Suprapubic skin (tissue), 4 donors: ENCODE data around the gene FGA.

ENCODE experiments used
- POLR2A ChIP-seq, 2 donors: fragments of 450-650 bp; IDR thresholded peaks; one replicate each; pipeline ENCODE4 v1.6.1; 2017; ENCODE audit warnings: antibody characterized with exemption in 2 of 2, mild to moderate bottlenecking in 2 of 2, moderate library complexity in 2 of 2
- POLR2AphosphoS5 ChIP-seq, 3 donors: sonication (generic); formaldehyde crosslinking; IDR thresholded peaks; one replicate each; pipeline ENCODE4 v1.6.1; 2017; ENCODE audit warnings: antibody characterized with exemption in 3 of 3
- TF ChIP-seq, protein P1 (sequence below), 2 donors: fragments of 200-600 bp in 1 of 2; fragments of 450-650 bp in 1 of 2; sonication (generic) in 1 of 2; IDR thresholded peaks; one replicate each; pipeline ENCODE4 v1.5.1; 2016 to 2019; ENCODE audit warnings: antibody characterized with exemption in 2 of 2, mild to moderate bottlenecking in 1 of 2, moderate library complexity in 1 of 2

DNA sequence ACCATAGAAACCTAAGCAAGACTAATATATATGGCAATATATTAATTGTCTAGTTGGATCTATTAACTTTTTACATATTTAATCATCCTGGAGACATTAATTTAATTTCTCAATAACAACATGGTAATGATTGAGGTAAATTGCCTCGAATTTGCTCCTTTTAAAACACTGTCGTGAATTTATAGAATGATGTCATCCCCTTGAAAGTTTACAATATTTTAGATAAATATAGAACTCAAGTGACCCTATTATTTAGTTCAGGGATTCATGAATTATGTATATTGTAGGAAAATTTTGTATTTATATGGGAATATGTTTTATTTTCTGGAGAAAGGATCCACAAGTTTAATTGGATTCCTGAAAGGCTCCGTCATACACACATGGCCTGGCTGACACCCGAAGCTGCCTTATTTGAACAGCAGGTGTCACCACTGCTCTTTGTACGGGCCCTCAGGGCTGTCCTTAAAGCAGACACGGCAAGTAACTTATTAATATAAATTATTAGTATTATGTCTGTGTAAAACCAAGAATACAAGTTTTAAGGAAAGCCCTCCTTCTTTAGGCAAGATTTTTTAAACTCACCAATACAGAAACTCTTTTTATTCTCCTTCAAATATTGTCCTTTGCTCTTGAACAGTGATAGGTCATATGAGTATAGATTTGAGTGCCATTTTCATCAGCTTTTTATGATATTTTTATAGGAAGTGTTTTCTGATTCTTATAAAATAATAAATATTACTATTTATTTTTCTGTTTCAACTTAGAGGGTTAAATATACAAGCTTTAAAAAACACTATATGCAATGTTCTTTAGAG lies 38.5 kb downstream of the FGA start:
- TF ChIP-seq POLR2AphosphoS5 (IDR thresholded peaks at IDR 0.05) (no peak), POLR2A (IDR thresholded peaks at IDR 0.05) (no peak)
- TF ChIP-seq, protein P1, sequence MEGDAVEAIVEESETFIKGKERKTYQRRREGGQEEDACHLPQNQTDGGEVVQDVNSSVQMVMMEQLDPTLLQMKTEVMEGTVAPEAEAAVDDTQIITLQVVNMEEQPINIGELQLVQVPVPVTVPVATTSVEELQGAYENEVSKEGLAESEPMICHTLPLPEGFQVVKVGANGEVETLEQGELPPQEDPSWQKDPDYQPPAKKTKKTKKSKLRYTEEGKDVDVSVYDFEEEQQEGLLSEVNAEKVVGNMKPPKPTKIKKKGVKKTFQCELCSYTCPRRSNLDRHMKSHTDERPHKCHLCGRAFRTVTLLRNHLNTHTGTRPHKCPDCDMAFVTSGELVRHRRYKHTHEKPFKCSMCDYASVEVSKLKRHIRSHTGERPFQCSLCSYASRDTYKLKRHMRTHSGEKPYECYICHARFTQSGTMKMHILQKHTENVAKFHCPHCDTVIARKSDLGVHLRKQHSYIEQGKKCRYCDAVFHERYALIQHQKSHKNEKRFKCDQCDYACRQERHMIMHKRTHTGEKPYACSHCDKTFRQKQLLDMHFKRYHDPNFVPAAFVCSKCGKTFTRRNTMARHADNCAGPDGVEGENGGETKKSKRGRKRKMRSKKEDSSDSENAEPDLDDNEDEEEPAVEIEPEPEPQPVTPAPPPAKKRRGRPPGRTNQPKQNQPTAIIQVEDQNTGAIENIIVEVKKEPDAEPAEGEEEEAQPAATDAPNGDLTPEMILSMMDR (IDR thresholded peaks at IDR 0.05), result peak; percentile 68 to 79
